ENCODE measurements around the gene TEX26. TPM values are rescaled to one million over a fixed set of nuclear protein-coding genes. Genes with fewer than 3 reads are reported as not detected.

Gene TEX26
- total RNA-seq, 1 experiment from 2014 or later, result not detected

DNA sequence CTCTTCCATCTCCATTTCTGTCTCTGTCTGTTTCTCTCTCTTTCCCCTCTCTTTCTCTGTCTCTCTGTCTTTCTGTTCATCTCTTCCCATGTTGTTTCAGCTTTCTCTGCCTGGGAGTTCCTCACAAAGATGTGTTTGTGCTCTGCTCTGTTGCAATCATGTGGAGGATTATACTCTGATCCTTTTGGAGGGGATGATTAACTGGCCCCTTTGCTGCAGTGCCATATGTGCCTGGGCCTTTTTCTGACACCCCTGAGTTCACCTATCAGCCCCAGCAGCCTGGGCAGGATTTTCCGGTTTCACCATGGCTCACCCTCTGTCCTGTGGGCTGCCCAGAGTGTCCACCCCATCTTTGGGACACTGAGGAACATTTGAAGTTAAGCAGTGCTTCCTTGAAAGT lies 9.0 kb upstream of the TEX26 start:
- H3K27ac Mint-ChIP-seq (ENCODE audit: unreplicated experiment), result peak overlapping the region; percentile 36
- TF ChIP-seq CTCF (IDR thresholded peaks at IDR 0.05; ENCODE audit: insufficient read depth in 1 of 2, low read depth in 1 of 2, low read length in 1 of 2, severe bottlenecking in 1 of 2, unreplicated experiment in 1 of 2), result no peak
- peaks cover 13% of the 10 kb centered on the region for H3K9me3 Mint-ChIP-seq (ENCODE audit: unreplicated experiment)
- Histone ChIP-seq H3K4me1 (peaks cover 16% of the 10 kb centered on the region), H3K9me3 (peaks cover 18% of the 10 kb centered on the region), H3K27me3 (replicated peaks; ENCODE audit: control insufficient read depth, insufficient read depth, low read length) (no peaks in the 10 kb centered on the region), H3K4me3 (ENCODE audit: low read depth, low read length) (no peak overlapping the region), H3K36me3 (ENCODE audit: control insufficient read depth, insufficient read depth, low read length) (no peaks in the 10 kb centered on the region)
- H3K36me3 Mint-ChIP-seq (ENCODE audit: insufficient read depth, unreplicated experiment), result peaks cover 9% of the 10 kb centered on the region
- H3K4me1 Mint-ChIP-seq (ENCODE audit: low read depth, unreplicated experiment), result peaks cover 17% of the 10 kb centered on the region
- H3K27me3 Mint-ChIP-seq (ENCODE audit: insufficient read depth, unreplicated experiment), result no peaks in the 10 kb centered on the region
- no peak for DNase-seq
- H3K4me3 Mint-ChIP-seq (ENCODE audit: unreplicated experiment), result no peak overlapping the region
- BruUV-seq (replicated peaks), result no TSS peak
- intact Hi-C loops (cut with micrococcal nuclease; ENCODE audit: unreplicated experiment), result no loop called here
- POLR2A ChIA-PET, result no interaction called here
- CTCF ChIA-PET, result interaction anchor here (1.0 kb wide), 1 partner anchor 26 kb away, joined by 3 read pairs; no protein-coding TSS in a partner anchor

DNA sequence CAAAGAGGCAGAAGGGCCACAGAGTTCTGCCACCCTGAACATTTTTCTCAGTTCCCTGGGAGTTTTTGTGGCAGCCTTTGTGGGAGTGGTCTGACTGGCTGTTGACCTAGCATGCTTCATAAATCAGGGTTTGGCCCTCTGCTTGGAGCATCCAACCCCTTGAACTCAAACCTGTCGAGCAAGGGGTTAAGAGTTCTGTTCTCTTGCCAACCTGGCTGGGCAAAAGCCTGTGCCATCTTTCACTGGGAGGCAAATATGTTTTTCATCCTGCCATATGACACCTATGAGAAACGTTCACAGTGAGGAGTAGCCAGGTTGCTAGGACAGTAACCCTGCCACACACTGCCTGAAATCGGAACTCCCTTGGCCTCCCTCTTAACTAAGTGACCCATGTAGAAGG lies 7.7 kb upstream of the TEX26 start:
- Mint-ChIP-seq H3K9me3 (ENCODE audit: unreplicated experiment) (peaks cover 26% of the 10 kb centered on the region), H3K36me3 (ENCODE audit: insufficient read depth, unreplicated experiment) (peaks cover 19% of the 10 kb centered on the region), H3K4me1 (ENCODE audit: low read depth, unreplicated experiment) (peaks cover 29% of the 10 kb centered on the region), H3K27ac (ENCODE audit: unreplicated experiment) (no peak overlapping the region), H3K27me3 (ENCODE audit: insufficient read depth, unreplicated experiment) (no peaks in the 10 kb centered on the region), H3K4me3 (ENCODE audit: unreplicated experiment) (no peak overlapping the region)
- H3K9me3 ChIP-seq, result peaks cover 18% of the 10 kb centered on the region
- H3K27me3 ChIP-seq (replicated peaks; ENCODE audit: control insufficient read depth, insufficient read depth, low read length), result no peaks in the 10 kb centered on the region
- ChIA-PET POLR2A (no interaction called here), CTCF (no interaction called here)
- BruUV-seq (replicated peaks), result no TSS peak
- H3K4me1 ChIP-seq, result peaks cover 24% of the 10 kb centered on the region
- DNase-seq, result no peak
- TF ChIP-seq CTCF (IDR thresholded peaks at IDR 0.05; ENCODE audit: insufficient read depth in 1 of 2, low read depth in 1 of 2, low read length in 1 of 2, severe bottlenecking in 1 of 2, unreplicated experiment in 1 of 2), result no peak
- H3K4me3 ChIP-seq (ENCODE audit: low read depth, low read length), result no peak overlapping the region
- intact Hi-C loops (cut with micrococcal nuclease; ENCODE audit: unreplicated experiment), result no loop called here
- no peaks in the 10 kb centered on the region for H3K36me3 ChIP-seq (ENCODE audit: control insufficient read depth, insufficient read depth, low read length)

DNA sequence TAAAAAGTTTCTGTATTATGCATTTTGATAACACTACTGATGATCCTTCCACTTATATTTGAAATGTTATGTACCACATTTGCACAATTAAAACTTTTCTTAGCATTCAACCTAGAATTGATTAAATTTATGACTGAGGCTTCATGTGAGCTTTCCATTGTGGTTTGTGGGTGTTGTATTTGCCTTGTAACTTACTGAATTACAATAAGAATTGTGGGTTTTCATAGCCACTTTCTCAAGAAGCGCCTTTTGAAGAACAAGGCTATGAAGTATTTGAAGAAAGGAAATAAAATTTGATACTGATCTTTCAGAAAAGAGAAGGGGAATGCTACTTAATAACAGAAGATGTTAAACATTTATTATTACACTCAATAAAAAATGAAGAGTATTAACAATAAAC lies 7.0 kb upstream of the TEX26 start:
- H3K36me3 ChIP-seq (ENCODE audit: control insufficient read depth, insufficient read depth, low read length), result no peaks in the 10 kb centered on the region
- H3K4me1 Mint-ChIP-seq (ENCODE audit: low read depth, unreplicated experiment), result peaks cover 29% of the 10 kb centered on the region
- peaks cover 26% of the 10 kb centered on the region for H3K9me3 Mint-ChIP-seq (ENCODE audit: unreplicated experiment)
- H3K36me3 Mint-ChIP-seq (ENCODE audit: insufficient read depth, unreplicated experiment), result peaks cover 19% of the 10 kb centered on the region
- ChIA-PET CTCF (no interaction called here), POLR2A (no interaction called here)
- no peaks in the 10 kb centered on the region for H3K27me3 ChIP-seq (replicated peaks; ENCODE audit: control insufficient read depth, insufficient read depth, low read length)
- H3K9me3 ChIP-seq, result peaks cover 18% of the 10 kb centered on the region
- no peaks in the 10 kb centered on the region for H3K27me3 Mint-ChIP-seq (ENCODE audit: insufficient read depth, unreplicated experiment)
- peaks cover 30% of the 10 kb centered on the region for H3K4me1 ChIP-seq
- no TSS peak for BruUV-seq (replicated peaks)
- no peak overlapping the region for H3K27ac Mint-ChIP-seq (ENCODE audit: unreplicated experiment)
- H3K4me3 Mint-ChIP-seq (ENCODE audit: unreplicated experiment), result no peak overlapping the region
- no peak for DNase-seq
- no peak overlapping the region for H3K4me3 ChIP-seq (ENCODE audit: low read depth, low read length)
- TF ChIP-seq CTCF (IDR thresholded peaks at IDR 0.05; ENCODE audit: insufficient read depth in 1 of 2, low read depth in 1 of 2, low read length in 1 of 2, severe bottlenecking in 1 of 2, unreplicated experiment in 1 of 2), result no peak
- intact Hi-C loops (cut with micrococcal nuclease; ENCODE audit: unreplicated experiment), result no loop called here

Measured in Caco-2 (cell line).